Measurements from ENCODE around the gene SCN4B. TPM values are rescaled to one million over a fixed set of nuclear protein-coding genes. Genes with fewer than 3 reads are reported as not detected.

SCN4B gene
- total RNA-seq, 1 donor from 2014 or later = 12.6 TPM

GRCh38 chr11:118115048-118115447 lies 37.6 kb downstream of the SCN4B start:
- DNase-seq (ENCODE audit: missing footprints) = no peak
- no peak for ATAC-seq
- intact Hi-C loops (cut with DNase I) = no loop called here

GRCh38 chr11:118114266-118114665 lies 38.4 kb downstream of the SCN4B start:
- ATAC-seq (no peak), DNase-seq (ENCODE audit: missing footprints) (no peak)
- intact Hi-C loops (cut with DNase I) = no loop called here

- DNase-seq (ENCODE audit: missing footprints) = no peak
- no peak for ATAC-seq
- intact Hi-C loops (cut with DNase I) = no loop called here
Observed at GRCh38 chr11:118112711-118113430, 39.8 kb downstream of the SCN4B start.

GRCh38 chr11:118111744-118112035 lies 40.9 kb downstream of the SCN4B start:
- ATAC-seq = no peak

GRCh38 chr11:118111019-118111743 lies 41.4 kb downstream of the SCN4B start:
- intact Hi-C loops (cut with DNase I) = no loop called here
- ATAC-seq (no peak), DNase-seq (ENCODE audit: missing footprints) (no peak)

More at GRCh38 chr11:118111744-118112035, 40.9 kb downstream of the SCN4B start:
- no peak for DNase-seq (ENCODE audit: missing footprints)
- intact Hi-C loops (cut with DNase I) = no loop called here

- DNase-seq (ENCODE audit: missing footprints) = no peak
- ATAC-seq = peak; percentile 84
- intact Hi-C loops (cut with DNase I) = no loop called here
Observed at GRCh38 chr11:118109231-118109630, 43.4 kb downstream of the SCN4B start.

GRCh38 chr11:118108513-118108912 lies 44.1 kb downstream of the SCN4B start:
- ATAC-seq = no peak
- intact Hi-C loops (cut with DNase I) = no loop called here
- DNase-seq (ENCODE audit: missing footprints) = no peak

GRCh38 chr11:118106789-118107335 lies 45.8 kb downstream of the SCN4B start:
- intact Hi-C loops (cut with DNase I) = no loop called here
- ATAC-seq (no peak), DNase-seq (ENCODE audit: missing footprints) (no peak)

GRCh38 chr11:118105657-118106305 lies 46.8 kb downstream of the SCN4B start:
- no peak for ATAC-seq
- intact Hi-C loops (cut with DNase I) = no loop called here
- no peak for DNase-seq (ENCODE audit: missing footprints)

- no peak for DNase-seq (ENCODE audit: missing footprints)
- ATAC-seq = no peak
- intact Hi-C loops (cut with DNase I) = no loop called here
Observed at GRCh38 chr11:118104491-118104890, 48.1 kb downstream of the SCN4B start.

- DNase-seq (ENCODE audit: missing footprints) = no peak
- no peak for ATAC-seq
- intact Hi-C loops (cut with DNase I) = no loop called here
Observed at GRCh38 chr11:118102721-118103261, 49.8 kb downstream of the SCN4B start.

GRCh38 chr11:118100691-118101232 lies 51.9 kb downstream of the SCN4B start:
- intact Hi-C loops (cut with DNase I) = no loop called here
- no peak for DNase-seq (ENCODE audit: missing footprints)
- peak; percentile 27 for ATAC-seq

- DNase-seq (ENCODE audit: missing footprints) (no peak), ATAC-seq (peak; percentile 92)
- intact Hi-C loops (cut with DNase I) = no loop called here
Observed at GRCh38 chr11:118099838-118100556, 52.6 kb downstream of the SCN4B start.

GRCh38 chr11:118098996-118099837 lies 53.4 kb downstream of the SCN4B start:
- DNase-seq (ENCODE audit: missing footprints) = no peak
- intact Hi-C loops (cut with DNase I) = no loop called here
- no peak for ATAC-seq

GRCh38 chr11:118095967-118096367 lies 56.7 kb downstream of the SCN4B start:
- no peak for ATAC-seq
- DNase-seq (ENCODE audit: missing footprints) = no peak
- intact Hi-C loops (cut with DNase I) = no loop called here

GRCh38 chr11:118095493-118095892 lies 57.1 kb downstream of the SCN4B start:
- DNase-seq (ENCODE audit: missing footprints) = no peak
- no peak for ATAC-seq
- intact Hi-C loops (cut with DNase I) = no loop called here

GRCh38 chr11:118092907-118093571 lies 59.6 kb downstream of the SCN4B start:
- DNase-seq (ENCODE audit: missing footprints) = no peak
- no peak for ATAC-seq
- intact Hi-C loops (cut with DNase I) = no loop called here

Measured in Right ventricle myocardium inferior (tissue), 1 donor.